Measurements from ENCODE around the gene ITPRIP. TPM values are rescaled to one million over a fixed set of nuclear protein-coding genes. Genes with fewer than 3 reads are reported as not detected.

The ITPRIP gene
- total and polyA plus RNA-seq, 4 donors: 3.5 to 7.9 (median 6.0) TPM

DNA sequence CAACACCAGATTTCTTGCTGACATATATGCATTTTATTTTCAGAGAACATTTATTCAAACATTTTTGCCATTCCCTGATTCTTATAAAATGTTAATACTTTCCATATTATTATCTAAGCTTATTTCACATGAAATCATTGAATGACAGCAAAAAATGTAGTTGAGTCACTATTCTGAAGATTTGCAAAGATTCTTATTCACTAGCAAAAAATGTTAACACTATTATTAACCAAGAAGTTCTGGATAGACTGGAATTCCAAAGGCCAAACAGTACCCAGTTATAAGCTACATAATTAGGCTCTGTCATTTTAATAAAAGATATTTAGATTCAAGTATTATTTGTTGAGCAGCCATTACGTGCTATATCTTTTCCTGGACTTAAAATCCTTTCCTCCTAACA, 65.0 kb downstream of the ITPRIP start:
- DNase-seq (ENCODE audit: low spot score): no peak
- no peak overlapping the region for H3K4me3 ChIP-seq (ENCODE audit: low read depth in 1 of 3, low read length in 3 of 3)
- peaks cover 0 to 12% (median 6%) of the 10 kb centered on the region in 4 donors for H3K4me1 ChIP-seq (ENCODE audit: control insufficient read depth in 4 of 4, insufficient read depth in 4 of 4, low read length in 3 of 4)
- TF ChIP-seq RXRA (IDR thresholded peaks at IDR 0.05) (no peak), RAD21 (IDR thresholded peaks at IDR 0.05) (no peak), TAF1 (conservative IDR thresholded peaks at IDR 0.05) (no peak), HNF4G (IDR thresholded peaks at IDR 0.05) (no peak), GABPA (IDR thresholded peaks at IDR 0.05 in 1 of 2, conservative IDR thresholded peaks at IDR 0.05 in 1 of 2) (no peak), EGR1 (IDR thresholded peaks at IDR 0.05; ENCODE audit: low read depth in 2 of 2) (no peak)
- TF ChIP-seq, protein P1, sequence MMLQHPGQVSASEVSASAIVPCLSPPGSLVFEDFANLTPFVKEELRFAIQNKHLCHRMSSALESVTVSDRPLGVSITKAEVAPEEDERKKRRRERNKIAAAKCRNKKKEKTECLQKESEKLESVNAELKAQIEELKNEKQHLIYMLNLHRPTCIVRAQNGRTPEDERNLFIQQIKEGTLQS (IDR thresholded peaks at IDR 0.05): no peak
- peaks cover 0 to 7% (median under 1%) of the 10 kb centered on the region in 4 donors for H3K36me3 ChIP-seq (ENCODE audit: control insufficient read depth in 4 of 4, insufficient read depth in 3 of 4, low read depth in 1 of 4, low read length in 3 of 4)
- H3K27ac ChIP-seq (ENCODE audit: low read depth in 1 of 2, low read length in 2 of 2): no peak overlapping the region
- H3K27me3 ChIP-seq (ENCODE audit: control insufficient read depth in 4 of 4, insufficient read depth in 4 of 4, low read length in 3 of 4): no peaks in the 10 kb centered on the region
- H3K9ac ChIP-seq (ENCODE audit: low read depth in 1 of 2, low read length in 2 of 2): no peak overlapping the region
- WGBS: 88% methylated on average over 1 of the region's 1 CpG
- no peaks in the 10 kb centered on the region for H3K9me3 ChIP-seq (ENCODE audit: control insufficient read depth in 4 of 4, low read length in 3 of 4)

DNA sequence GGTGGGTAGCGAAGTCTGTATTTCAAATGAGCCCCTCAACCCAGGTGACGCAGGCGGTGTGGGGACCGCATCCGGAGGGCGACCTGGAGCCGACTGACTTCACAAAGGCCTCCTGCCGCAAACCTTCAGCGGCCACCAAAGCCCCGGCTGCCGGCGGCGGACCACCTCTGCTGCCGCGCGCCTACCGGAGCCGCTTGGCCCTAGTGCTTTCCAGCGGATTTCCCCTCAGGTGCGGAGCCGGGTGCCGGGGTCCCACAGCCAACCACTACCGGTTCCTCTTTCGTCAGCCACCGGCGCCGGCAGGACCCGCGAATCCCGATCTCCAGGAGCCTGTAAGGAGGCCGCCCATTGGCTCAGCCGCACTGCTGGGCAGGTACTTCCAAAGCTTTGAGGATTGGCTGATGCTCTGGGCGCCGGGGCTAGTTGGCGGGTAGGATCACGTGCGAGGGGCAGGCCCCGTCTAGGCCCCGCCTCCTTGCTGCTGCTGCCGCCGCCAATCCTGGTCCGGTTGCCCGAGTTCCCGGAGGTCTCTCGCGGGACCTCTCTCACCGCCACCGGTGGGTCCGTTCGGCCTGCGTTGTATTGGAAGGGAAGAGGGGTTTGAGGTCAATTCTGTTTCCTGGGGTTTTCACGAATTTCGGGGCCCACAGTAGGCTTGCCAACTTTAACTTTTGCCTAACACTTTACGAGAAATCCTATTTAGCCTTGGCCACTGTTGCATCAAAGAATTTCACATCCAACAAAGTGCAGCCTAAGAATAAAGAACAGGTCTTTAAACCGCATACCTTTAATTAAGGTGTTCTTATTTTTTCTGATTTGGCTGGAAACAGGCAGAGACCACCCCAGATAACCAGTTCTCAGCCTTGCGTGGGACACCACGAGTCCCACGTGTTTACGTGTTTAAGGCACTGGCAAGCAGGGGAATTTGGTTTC, 69.3 kb downstream of the ITPRIP start, which contains the start of gene GSTO2:
Gene GSTO2, plus strand, starts transcription at position 472 of the 933 bp plus-strand sequence. CDS start 5,732 bp downstream, outside the sequence.
- H3K4me1 ChIP-seq (ENCODE audit: control insufficient read depth in 4 of 4, insufficient read depth in 4 of 4, low read length in 3 of 4): peaks cover 2 to 44% (median 26%) of the 10 kb centered on the region in 4 donors
- H3K9ac ChIP-seq (ENCODE audit: low read depth in 1 of 2, low read length in 2 of 2): peak within 1 kb of the TSS; percentile 21 to 37
- H3K9me3 ChIP-seq (ENCODE audit: control insufficient read depth in 4 of 4, low read length in 3 of 4): no peaks in the 10 kb centered on the region
- H3K27ac ChIP-seq (ENCODE audit: low read depth in 1 of 2, low read length in 2 of 2): peak within 1 kb of the TSS; percentile 67 to 71
- no peaks in the 10 kb centered on the region for H3K27me3 ChIP-seq (ENCODE audit: control insufficient read depth in 4 of 4, insufficient read depth in 4 of 4, low read length in 3 of 4)
- DNase-seq (ENCODE audit: low spot score): peak; percentile 97
- H3K4me3 ChIP-seq (ENCODE audit: low read depth in 1 of 3, low read length in 3 of 3): peak within 1 kb of the TSS; percentile 67 to 76 (median 70)
- TF ChIP-seq RAD21 (IDR thresholded peaks at IDR 0.05): peak in 1 of 2 donors; percentile 4
- TF ChIP-seq, protein P2, sequence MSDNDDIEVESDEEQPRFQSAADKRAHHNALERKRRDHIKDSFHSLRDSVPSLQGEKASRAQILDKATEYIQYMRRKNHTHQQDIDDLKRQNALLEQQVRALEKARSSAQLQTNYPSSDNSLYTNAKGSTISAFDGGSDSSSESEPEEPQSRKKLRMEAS (IDR thresholded peaks at IDR 0.05): no peak
- TF ChIP-seq, protein P1 (IDR thresholded peaks at IDR 0.05): peak; percentile 59
- TF ChIP-seq FOXA2 (IDR thresholded peaks at IDR 0.05): no peak
- no peak for TF ChIP-seq FOXA1 (IDR thresholded peaks at IDR 0.05)
- peak in 1 of 2 donors; percentile 21 for TF ChIP-seq JUND (IDR thresholded peaks at IDR 0.05)
- peak; percentile 83 for TF ChIP-seq SP1 (IDR thresholded peaks at IDR 0.05)
- TF ChIP-seq, protein P3, sequence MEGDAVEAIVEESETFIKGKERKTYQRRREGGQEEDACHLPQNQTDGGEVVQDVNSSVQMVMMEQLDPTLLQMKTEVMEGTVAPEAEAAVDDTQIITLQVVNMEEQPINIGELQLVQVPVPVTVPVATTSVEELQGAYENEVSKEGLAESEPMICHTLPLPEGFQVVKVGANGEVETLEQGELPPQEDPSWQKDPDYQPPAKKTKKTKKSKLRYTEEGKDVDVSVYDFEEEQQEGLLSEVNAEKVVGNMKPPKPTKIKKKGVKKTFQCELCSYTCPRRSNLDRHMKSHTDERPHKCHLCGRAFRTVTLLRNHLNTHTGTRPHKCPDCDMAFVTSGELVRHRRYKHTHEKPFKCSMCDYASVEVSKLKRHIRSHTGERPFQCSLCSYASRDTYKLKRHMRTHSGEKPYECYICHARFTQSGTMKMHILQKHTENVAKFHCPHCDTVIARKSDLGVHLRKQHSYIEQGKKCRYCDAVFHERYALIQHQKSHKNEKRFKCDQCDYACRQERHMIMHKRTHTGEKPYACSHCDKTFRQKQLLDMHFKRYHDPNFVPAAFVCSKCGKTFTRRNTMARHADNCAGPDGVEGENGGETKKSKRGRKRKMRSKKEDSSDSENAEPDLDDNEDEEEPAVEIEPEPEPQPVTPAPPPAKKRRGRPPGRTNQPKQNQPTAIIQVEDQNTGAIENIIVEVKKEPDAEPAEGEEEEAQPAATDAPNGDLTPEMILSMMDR (IDR thresholded peaks at IDR 0.05; ENCODE audit: low read depth, low read length, missing input control): no peak
- TF ChIP-seq YY1 (IDR thresholded peaks at IDR 0.05): no peak
- no peak for TF ChIP-seq HNF4G (IDR thresholded peaks at IDR 0.05)
- TF ChIP-seq, protein P4, sequence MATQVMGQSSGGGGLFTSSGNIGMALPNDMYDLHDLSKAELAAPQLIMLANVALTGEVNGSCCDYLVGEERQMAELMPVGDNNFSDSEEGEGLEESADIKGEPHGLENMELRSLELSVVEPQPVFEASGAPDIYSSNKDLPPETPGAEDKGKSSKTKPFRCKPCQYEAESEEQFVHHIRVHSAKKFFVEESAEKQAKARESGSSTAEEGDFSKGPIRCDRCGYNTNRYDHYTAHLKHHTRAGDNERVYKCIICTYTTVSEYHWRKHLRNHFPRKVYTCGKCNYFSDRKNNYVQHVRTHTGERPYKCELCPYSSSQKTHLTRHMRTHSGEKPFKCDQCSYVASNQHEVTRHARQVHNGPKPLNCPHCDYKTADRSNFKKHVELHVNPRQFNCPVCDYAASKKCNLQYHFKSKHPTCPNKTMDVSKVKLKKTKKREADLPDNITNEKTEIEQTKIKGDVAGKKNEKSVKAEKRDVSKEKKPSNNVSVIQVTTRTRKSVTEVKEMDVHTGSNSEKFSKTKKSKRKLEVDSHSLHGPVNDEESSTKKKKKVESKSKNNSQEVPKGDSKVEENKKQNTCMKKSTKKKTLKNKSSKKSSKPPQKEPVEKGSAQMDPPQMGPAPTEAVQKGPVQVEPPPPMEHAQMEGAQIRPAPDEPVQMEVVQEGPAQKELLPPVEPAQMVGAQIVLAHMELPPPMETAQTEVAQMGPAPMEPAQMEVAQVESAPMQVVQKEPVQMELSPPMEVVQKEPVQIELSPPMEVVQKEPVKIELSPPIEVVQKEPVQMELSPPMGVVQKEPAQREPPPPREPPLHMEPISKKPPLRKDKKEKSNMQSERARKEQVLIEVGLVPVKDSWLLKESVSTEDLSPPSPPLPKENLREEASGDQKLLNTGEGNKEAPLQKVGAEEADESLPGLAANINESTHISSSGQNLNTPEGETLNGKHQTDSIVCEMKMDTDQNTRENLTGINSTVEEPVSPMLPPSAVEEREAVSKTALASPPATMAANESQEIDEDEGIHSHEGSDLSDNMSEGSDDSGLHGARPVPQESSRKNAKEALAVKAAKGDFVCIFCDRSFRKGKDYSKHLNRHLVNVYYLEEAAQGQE (IDR thresholded peaks at IDR 0.05): peak; percentile 34
- TF ChIP-seq RXRA (IDR thresholded peaks at IDR 0.05): no peak
- peak in 1 of 2 donors; percentile 9 for TF ChIP-seq HNF4A (conservative IDR thresholded peaks at IDR 0.05)
- peak; percentile 1 for TF ChIP-seq TAF1 (conservative IDR thresholded peaks at IDR 0.05)
- TF ChIP-seq EGR1 (IDR thresholded peaks at IDR 0.05; ENCODE audit: low read depth in 2 of 2): no peak
- TF ChIP-seq NR2F2 (IDR thresholded peaks at IDR 0.05): no peak
- TF ChIP-seq, protein P5, sequence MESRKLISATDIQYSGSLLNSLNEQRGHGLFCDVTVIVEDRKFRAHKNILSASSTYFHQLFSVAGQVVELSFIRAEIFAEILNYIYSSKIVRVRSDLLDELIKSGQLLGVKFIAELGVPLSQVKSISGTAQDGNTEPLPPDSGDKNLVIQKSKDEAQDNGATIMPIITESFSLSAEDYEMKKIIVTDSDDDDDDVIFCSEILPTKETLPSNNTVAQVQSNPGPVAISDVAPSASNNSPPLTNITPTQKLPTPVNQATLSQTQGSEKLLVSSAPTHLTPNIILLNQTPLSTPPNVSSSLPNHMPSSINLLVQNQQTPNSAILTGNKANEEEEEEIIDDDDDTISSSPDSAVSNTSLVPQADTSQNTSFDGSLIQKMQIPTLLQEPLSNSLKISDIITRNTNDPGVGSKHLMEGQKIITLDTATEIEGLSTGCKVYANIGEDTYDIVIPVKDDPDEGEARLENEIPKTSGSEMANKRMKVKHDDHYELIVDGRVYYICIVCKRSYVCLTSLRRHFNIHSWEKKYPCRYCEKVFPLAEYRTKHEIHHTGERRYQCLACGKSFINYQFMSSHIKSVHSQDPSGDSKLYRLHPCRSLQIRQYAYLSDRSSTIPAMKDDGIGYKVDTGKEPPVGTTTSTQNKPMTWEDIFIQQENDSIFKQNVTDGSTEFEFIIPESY (IDR thresholded peaks at IDR 0.05): peak; percentile 98
- peak; percentile 46 to 83 for TF ChIP-seq GABPA (IDR thresholded peaks at IDR 0.05 in 1 of 2, conservative IDR thresholded peaks at IDR 0.05 in 1 of 2)
- 21% methylated on average over 59 of the region's 59 CpGs for WGBS
- H3K36me3 ChIP-seq (ENCODE audit: control insufficient read depth in 4 of 4, insufficient read depth in 3 of 4, low read depth in 1 of 4, low read length in 3 of 4): peaks cover 17 to 39% (median 28%) of the 10 kb centered on the region in 4 donors
